ENCODE data around the gene STK32C.

The STK32C gene

DNA sequence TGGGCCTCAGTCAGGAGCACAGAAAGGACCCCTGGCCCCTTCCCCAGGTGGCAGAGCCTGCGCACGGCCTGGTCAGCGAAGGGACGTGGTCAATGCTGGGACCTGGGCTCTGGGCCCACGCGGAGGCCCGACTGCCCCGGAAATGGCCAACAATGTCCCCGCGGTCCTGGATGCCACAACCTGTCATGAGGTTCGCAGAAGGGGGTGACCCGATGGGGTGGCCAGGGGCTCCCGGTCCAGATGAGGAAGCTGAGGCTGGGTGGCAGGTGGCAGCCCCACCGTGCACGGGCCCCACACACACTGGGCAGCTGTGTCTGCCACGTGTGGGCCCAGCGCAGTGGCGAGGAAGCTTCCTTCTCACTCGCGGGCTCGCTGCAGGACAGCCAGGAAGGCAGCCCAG lies 71.6 kb downstream of the STK32C start:
- Histone ChIP-seq H3K36me3 (ENCODE audit: control insufficient read depth, low read depth, low read length) (no peaks in the 10 kb centered on the region), H3K27ac (ENCODE audit: low read length) (no peak overlapping the region), H3K27me3 (ENCODE audit: control insufficient read depth, insufficient read depth, low read length) (no peaks in the 10 kb centered on the region), H3K9ac (ENCODE audit: low read length) (no peak overlapping the region), H3K9me3 (ENCODE audit: control insufficient read depth, low read depth, low read length) (no peaks in the 10 kb centered on the region), H3K4me1 (ENCODE audit: control insufficient read depth, low read depth, low read length) (no peaks in the 10 kb centered on the region), H3K4me3 (ENCODE audit: low read length) (no peak overlapping the region)

DNA sequence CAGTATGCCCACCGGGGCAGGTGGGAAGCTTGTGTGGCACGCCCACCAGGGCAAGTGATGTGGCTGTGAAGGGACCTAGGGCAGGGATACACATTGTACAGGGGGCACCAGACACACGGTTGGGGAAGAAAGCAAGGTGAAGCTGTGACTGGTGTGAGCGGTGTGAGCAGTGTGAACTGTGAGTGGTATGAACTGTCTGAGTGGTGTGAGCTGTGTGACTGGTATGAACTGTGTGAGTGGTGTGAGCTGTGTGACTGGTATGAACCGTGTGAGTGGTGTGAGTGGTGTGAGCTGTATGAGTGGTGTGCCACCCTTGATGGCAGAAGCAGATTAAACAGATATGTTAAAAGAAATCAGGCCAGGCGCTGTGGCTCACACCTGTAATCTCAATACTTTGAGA lies 72.9 kb downstream of the STK32C start:
- no peak overlapping the region for H3K4me3 ChIP-seq (ENCODE audit: low read length)
- no peaks in the 10 kb centered on the region for H3K27me3 ChIP-seq (ENCODE audit: control insufficient read depth, insufficient read depth, low read length)
- no peaks in the 10 kb centered on the region for H3K36me3 ChIP-seq (ENCODE audit: control insufficient read depth, low read depth, low read length)
- H3K4me1 ChIP-seq (ENCODE audit: control insufficient read depth, low read depth, low read length): no peaks in the 10 kb centered on the region
- no peaks in the 10 kb centered on the region for H3K9me3 ChIP-seq (ENCODE audit: control insufficient read depth, low read depth, low read length)
- no peak overlapping the region for H3K27ac ChIP-seq (ENCODE audit: low read length)
- H3K9ac ChIP-seq (ENCODE audit: low read length): no peak overlapping the region

DNA sequence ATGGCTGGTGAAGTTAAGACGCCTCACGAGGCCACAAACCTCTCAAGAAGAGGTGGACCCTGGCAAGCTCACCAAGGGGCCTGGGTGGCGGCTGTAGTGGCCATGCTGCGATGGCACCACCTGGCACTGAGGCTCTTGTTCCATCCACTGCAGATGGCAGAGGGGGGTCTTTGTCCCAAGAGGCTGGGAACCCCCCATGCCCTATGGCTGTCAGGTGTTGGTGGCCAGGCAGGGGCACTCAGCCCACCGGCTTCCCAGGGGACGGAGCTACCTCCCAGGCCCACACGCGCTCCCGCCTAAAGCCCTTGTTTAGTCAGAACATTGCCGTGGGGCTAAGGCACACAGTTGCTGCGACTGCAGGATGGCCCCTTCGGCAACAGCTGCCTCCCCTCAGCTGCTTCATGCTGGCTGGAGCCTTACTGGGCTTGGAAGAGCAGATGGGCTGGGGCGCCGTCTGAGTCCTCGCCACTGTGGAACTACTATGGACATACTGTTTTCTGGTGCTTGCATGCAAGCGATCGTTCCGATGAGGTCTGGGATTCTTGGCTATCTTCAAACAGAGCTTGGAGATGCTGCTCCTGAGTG lies 74.2 kb downstream of the STK32C start:
- Histone ChIP-seq H3K36me3 (ENCODE audit: control insufficient read depth, low read depth, low read length) (no peaks in the 10 kb centered on the region), H3K9me3 (ENCODE audit: control insufficient read depth, low read depth, low read length) (no peaks in the 10 kb centered on the region), H3K9ac (ENCODE audit: low read length) (no peak overlapping the region), H3K27ac (ENCODE audit: low read length) (no peak overlapping the region), H3K27me3 (ENCODE audit: control insufficient read depth, insufficient read depth, low read length) (no peaks in the 10 kb centered on the region), H3K4me3 (ENCODE audit: low read length) (no peak overlapping the region), H3K4me1 (ENCODE audit: control insufficient read depth, low read depth, low read length) (no peaks in the 10 kb centered on the region)

DNA sequence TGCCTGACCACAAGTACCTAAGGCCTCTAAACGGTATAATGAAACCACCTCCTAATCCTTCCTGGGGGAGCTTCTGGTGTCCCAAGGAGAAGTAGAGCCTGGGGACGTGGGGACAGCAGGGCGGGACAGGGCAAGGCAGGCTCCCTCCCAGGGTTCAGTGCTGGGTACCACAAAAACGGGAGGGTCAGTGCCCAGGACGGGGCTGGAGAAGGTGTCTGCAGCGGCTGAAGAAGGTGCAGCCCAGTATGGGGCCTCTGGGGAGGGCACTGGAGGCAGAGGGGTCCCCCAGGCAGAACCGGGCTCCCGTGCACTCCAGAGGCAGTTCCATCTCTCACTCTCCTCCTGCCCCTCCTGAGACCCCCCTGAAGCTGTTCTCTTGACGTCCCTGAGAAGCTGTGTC lies 74.8 kb downstream of the STK32C start:
- no peak overlapping the region for H3K4me3 ChIP-seq (ENCODE audit: low read length)
- no peaks in the 10 kb centered on the region for H3K27me3 ChIP-seq (ENCODE audit: control insufficient read depth, insufficient read depth, low read length)
- H3K27ac ChIP-seq (ENCODE audit: low read length): no peak overlapping the region
- no peaks in the 10 kb centered on the region for H3K36me3 ChIP-seq (ENCODE audit: control insufficient read depth, low read depth, low read length)
- H3K4me1 ChIP-seq (ENCODE audit: control insufficient read depth, low read depth, low read length): no peaks in the 10 kb centered on the region
- H3K9ac ChIP-seq (ENCODE audit: low read length): no peak overlapping the region
- H3K9me3 ChIP-seq (ENCODE audit: control insufficient read depth, low read depth, low read length): no peaks in the 10 kb centered on the region

DNA sequence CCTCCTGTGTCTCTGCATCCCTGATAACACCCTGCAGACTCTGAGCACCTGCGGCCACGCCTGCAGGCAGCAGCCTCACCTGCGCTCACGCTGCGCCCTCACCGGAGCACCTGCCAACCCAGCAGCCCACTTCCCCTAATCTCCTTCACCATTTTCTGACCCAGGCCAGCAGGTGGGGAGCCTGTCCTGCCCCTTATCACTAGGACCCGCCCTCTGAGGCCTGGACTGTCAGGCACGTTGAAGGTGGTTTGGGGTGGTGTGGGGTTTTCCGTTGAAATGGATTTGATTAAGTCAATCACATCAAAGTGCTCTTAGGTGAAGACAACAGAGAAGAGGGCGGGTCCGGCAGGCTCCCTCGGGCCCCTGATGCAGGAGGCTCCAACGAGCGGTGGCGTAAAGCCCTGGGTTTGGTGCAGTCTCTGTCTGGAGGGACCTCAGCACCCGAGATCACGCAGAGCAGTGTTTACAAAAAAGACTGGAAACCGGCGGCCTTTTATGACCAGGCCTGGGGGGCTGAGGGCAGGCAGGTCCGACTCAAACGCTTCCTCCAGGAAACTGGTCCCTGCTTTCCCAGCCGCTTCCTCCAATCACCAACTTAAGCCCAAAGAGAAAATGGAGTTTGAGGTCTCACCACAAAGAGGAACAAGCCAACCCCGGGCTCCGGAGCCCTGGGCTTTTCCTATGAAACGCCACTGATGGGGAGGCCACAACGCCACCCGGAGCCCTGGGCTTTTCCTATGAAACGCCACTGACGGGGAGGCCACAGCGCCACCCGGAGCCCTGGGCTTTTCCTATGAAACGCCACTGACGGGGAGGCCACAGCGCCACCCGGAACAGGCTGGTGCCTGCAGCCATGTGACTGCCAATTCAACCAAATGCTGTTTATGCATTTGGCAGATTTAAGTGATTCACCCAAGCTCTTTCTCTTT lies 75.5 kb downstream of the STK32C start:
- no peaks in the 10 kb centered on the region for H3K36me3 ChIP-seq (ENCODE audit: control insufficient read depth, low read depth, low read length)
- no peak overlapping the region for H3K27ac ChIP-seq (ENCODE audit: low read length)
- H3K4me3 ChIP-seq (ENCODE audit: low read length): no peak overlapping the region
- no peak overlapping the region for H3K9ac ChIP-seq (ENCODE audit: low read length)
- no peaks in the 10 kb centered on the region for H3K9me3 ChIP-seq (ENCODE audit: control insufficient read depth, low read depth, low read length)
- no peaks in the 10 kb centered on the region for H3K4me1 ChIP-seq (ENCODE audit: control insufficient read depth, low read depth, low read length)
- H3K27me3 ChIP-seq (ENCODE audit: control insufficient read depth, insufficient read depth, low read length): no peaks in the 10 kb centered on the region

DNA sequence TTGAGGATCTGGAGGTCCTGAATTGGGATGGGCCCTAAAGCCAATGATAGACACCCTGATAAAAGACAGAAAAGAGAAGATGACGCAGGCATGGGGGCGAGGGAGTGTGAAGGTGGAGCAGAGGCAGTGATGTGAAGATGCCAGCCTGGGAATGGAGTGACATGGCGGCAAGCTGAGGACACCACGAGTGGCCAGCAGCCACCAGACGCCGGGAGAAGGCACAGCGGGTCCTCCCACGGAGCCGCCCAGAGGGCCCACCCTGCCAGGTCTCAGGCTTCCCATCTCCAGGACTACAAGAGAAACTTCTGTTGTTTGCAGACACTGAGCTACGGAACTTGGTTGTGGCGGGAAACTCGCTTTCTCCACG lies 76.1 kb downstream of the STK32C start:
- Histone ChIP-seq H3K27ac (ENCODE audit: low read length) (no peak overlapping the region), H3K36me3 (ENCODE audit: control insufficient read depth, low read depth, low read length) (no peaks in the 10 kb centered on the region), H3K9me3 (ENCODE audit: control insufficient read depth, low read depth, low read length) (no peaks in the 10 kb centered on the region), H3K4me3 (ENCODE audit: low read length) (no peak overlapping the region), H3K27me3 (ENCODE audit: control insufficient read depth, insufficient read depth, low read length) (no peaks in the 10 kb centered on the region), H3K4me1 (ENCODE audit: control insufficient read depth, low read depth, low read length) (no peaks in the 10 kb centered on the region), H3K9ac (ENCODE audit: low read length) (no peak overlapping the region)

DNA sequence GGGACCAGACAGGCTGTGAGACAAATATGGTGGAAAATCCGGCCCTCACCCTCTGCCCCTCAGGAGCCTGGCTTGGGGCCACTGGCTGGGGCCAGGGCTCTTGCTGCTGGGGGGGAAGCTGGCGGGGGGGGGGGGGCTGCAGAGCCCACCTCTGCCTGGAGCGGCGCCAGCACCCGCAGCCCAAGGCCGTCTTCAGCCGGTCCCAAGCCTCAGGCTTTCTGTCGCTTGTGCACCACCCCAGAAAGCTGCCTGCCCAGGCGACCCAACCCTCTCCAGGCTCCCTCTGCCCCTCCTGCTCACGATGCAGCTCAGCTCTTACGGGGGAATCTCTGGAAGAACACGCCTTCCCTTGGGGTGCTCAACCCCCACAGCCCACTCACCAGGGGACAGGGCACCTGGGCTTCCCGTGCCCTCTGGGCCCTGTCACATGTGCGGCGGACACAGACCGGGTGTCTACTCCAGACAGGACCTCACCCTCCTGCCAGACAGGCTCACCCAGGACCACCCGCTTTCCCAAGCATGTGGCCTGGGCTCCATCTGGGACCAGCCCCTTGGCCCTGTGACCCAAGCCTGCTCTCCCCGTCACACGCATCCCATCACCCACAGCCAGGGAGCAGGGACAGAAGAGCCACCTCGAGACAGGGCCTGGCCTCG lies 77.1 kb downstream of the STK32C start:
- Histone ChIP-seq H3K27me3 (ENCODE audit: control insufficient read depth, insufficient read depth, low read length) (no peaks in the 10 kb centered on the region), H3K36me3 (ENCODE audit: control insufficient read depth, low read depth, low read length) (no peaks in the 10 kb centered on the region), H3K9me3 (ENCODE audit: control insufficient read depth, low read depth, low read length) (no peaks in the 10 kb centered on the region), H3K9ac (ENCODE audit: low read length) (no peak overlapping the region), H3K4me1 (ENCODE audit: control insufficient read depth, low read depth, low read length) (no peaks in the 10 kb centered on the region), H3K4me3 (ENCODE audit: low read length) (no peak overlapping the region), H3K27ac (ENCODE audit: low read length) (no peak overlapping the region)

DNA sequence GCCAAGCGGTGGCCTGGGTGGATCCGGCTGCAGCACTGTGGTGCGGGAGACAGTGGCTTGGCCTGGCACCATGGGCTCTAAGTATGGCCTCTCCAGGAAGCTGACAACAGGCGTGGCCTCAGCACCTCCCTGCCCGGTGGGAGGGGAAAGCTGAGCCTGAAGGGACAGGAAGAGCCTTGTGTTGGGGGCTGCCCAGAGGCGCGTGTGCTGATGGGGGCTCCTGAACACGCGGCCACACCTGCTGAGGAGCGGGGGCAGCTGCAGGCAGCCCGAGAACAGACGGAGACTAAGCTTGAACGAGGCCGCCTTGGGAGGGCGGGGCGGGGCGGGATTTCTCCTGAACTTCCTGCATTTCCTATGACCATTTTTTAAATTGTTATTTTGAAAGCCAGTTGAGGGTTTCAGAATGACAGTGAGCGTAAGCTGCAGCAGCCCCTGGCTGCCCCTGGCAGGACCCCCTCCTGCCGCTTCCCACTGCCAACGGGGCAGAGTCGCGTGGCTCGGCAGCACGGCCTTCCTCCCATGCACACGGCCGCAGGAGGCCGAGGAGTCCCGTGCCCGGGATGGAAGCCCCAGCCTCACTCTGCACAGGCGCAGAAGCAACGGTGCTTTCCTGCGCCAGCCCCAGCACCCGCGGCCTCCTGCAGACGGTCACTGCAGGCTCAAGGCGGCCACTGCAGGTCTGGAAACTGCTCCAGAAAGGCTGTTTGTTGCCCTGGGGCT lies 77.8 kb downstream of the STK32C start:
- Histone ChIP-seq H3K4me1 (ENCODE audit: control insufficient read depth, low read depth, low read length) (no peaks in the 10 kb centered on the region), H3K9me3 (ENCODE audit: control insufficient read depth, low read depth, low read length) (no peaks in the 10 kb centered on the region), H3K27ac (ENCODE audit: low read length) (no peak overlapping the region), H3K9ac (ENCODE audit: low read length) (no peak overlapping the region), H3K27me3 (ENCODE audit: control insufficient read depth, insufficient read depth, low read length) (no peaks in the 10 kb centered on the region), H3K36me3 (ENCODE audit: control insufficient read depth, low read depth, low read length) (no peaks in the 10 kb centered on the region), H3K4me3 (ENCODE audit: low read length) (no peak overlapping the region)

DNA sequence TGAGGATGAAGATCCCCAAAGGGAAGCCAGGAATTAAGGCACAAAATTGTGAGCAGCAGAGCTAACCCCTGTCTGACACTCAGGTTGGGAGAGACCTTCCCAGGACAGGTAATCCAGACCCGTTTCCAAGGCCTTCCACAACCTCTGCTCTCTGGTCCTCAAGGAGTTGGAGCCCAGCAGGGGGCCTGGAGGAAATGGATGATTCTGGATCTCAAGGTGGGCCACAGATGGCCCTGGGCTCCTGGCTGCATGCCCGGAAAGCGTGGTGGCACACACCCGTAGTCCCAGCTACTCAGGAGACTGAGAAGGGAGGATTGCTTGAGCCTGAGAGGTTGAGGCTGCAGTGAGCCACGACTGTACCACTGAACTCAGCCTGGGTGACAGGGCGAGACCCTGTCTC lies 78.7 kb downstream of the STK32C start:
- H3K4me1 ChIP-seq (ENCODE audit: control insufficient read depth, low read depth, low read length): no peaks in the 10 kb centered on the region
- no peaks in the 10 kb centered on the region for H3K9me3 ChIP-seq (ENCODE audit: control insufficient read depth, low read depth, low read length)
- H3K4me3 ChIP-seq (ENCODE audit: low read length): no peak overlapping the region
- H3K9ac ChIP-seq (ENCODE audit: low read length): no peak overlapping the region
- H3K27ac ChIP-seq (ENCODE audit: low read length): no peak overlapping the region
- no peaks in the 10 kb centered on the region for H3K36me3 ChIP-seq (ENCODE audit: control insufficient read depth, low read depth, low read length)
- no peaks in the 10 kb centered on the region for H3K27me3 ChIP-seq (ENCODE audit: control insufficient read depth, insufficient read depth, low read length)

DNA sequence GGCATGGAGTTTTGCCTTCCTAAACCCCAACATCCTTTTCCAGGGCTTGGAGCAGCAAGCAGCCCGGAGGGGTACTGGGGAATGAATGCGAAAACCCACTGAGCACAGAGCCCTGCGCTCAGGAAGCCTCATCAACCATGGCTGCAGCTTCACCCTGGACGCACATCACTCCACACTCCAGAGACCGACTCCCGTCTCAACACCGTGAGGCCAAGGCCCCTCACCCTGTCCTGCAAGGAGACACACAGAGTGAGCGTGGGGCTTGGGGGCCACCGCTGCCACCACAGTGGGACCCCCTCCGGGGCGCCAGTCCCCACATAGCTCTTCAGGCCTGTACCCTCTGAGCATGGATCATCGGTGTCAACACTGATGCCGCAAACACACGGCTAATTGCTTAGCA lies 79.1 kb downstream of the STK32C start:
- no peaks in the 10 kb centered on the region for H3K9me3 ChIP-seq (ENCODE audit: control insufficient read depth, low read depth, low read length)
- no peaks in the 10 kb centered on the region for H3K27me3 ChIP-seq (ENCODE audit: control insufficient read depth, insufficient read depth, low read length)
- H3K4me3 ChIP-seq (ENCODE audit: low read length): no peak overlapping the region
- H3K36me3 ChIP-seq (ENCODE audit: control insufficient read depth, low read depth, low read length): no peaks in the 10 kb centered on the region
- no peaks in the 10 kb centered on the region for H3K4me1 ChIP-seq (ENCODE audit: control insufficient read depth, low read depth, low read length)
- no peak overlapping the region for H3K27ac ChIP-seq (ENCODE audit: low read length)
- no peak overlapping the region for H3K9ac ChIP-seq (ENCODE audit: low read length)

DNA sequence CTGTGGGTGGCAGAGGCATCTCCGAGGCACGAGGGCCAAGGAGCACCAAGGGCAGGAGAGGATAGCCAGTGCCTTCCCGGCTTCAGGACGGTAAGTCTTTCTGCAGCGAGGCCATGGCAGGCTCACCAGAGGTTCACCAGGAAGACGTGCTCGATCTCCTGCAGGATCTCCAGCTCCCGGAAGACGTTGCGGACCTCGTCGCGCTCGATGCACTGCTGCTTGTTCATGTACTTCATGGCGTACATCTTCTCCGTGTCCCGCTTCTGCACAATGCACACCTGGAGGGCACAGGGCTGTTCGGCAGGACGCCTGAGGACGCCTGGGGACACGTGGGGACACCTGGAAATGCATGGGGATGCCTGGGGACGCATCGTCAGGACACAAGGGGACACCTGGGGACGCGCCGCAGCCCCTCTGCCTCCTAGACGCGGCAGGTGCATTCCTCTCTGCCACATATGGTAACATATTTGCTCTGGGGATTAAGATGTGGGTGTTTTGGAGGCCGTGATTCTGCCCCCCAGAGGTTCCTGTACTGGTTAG lies 79.8 kb downstream of the STK32C start:
- no peaks in the 10 kb centered on the region for H3K4me1 ChIP-seq (ENCODE audit: control insufficient read depth, low read depth, low read length)
- no peaks in the 10 kb centered on the region for H3K27me3 ChIP-seq (ENCODE audit: control insufficient read depth, insufficient read depth, low read length)
- no peaks in the 10 kb centered on the region for H3K36me3 ChIP-seq (ENCODE audit: control insufficient read depth, low read depth, low read length)
- H3K9ac ChIP-seq (ENCODE audit: low read length): no peak overlapping the region
- H3K9me3 ChIP-seq (ENCODE audit: control insufficient read depth, low read depth, low read length): no peaks in the 10 kb centered on the region
- H3K4me3 ChIP-seq (ENCODE audit: low read length): no peak overlapping the region
- no peak overlapping the region for H3K27ac ChIP-seq (ENCODE audit: low read length)

All from iPS-18a (cell line).